ENCODE measurements around the gene GPR17. TPM values are rescaled to one million over a fixed set of nuclear protein-coding genes. Genes with fewer than 3 reads are reported as not detected.
A peak's percentile ranks its signal among the peaks of the same experiment; 100 is the strongest.

GPR17 gene
- total and polyA plus RNA-seq, 9 of the 15 experiments (the other 6 are each of a cell fraction or from before 2014, with no cell fraction given): not detected

DNA sequence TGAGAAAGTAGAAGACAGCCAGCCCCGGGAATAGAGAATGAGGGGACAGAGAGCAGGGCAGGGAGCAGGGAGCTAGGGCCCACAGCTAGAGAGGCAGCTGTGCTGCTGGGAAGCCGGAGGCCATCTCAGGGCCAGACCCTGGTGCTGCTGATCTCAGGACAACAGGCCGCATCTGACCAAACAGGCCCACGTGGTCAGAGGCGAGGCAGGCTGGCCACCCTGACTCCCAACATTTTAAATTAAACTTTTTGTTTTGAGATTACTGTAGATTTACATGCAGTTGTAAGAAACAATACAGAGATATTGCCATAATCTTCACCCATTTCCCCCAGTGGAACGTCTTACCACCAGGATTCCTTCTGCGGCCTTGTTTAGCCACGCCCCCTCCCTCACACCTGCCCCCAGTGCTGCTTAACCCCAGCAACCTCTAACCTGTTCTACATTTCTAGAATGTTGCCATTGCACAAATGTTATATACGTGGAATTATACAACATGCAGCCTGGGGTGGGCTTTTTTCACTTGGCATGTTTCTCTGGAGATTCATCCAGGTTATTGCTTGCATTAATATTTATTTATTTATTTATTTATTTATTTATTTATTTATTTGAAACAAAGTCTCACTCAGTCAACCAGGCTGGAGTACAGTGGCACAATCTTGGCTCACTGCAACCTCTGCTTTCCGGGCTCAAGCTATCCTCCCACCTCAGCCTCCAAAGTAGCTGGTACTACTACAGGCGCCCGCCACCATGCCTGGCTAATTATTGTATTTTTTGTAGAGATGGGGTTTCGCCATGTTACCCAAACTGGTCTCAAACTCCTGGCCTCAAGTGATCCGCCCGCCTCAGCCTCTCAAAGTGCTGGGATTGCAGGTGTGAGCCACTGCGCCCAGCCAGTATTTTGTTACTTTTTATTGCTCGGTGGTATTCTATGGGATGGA, 48.6 kb upstream of the GPR17 start:
- no peaks in the 10 kb centered on the region for H3K9me1 ChIP-seq (ENCODE audit: control insufficient read depth, insufficient read depth, low read length)
- H3K27me3 ChIP-seq (ENCODE audit: control insufficient read depth in 2 of 2, insufficient read depth in 2 of 2, low read length in 2 of 2): peaks cover 0 to 18% of the 10 kb centered on the region in 2 experiments; a peak in 3 of 5 replicates
- ATAC-seq (no peak), FAIRE-seq (no peak), DNase-seq (ENCODE audit: extremely low read depth in 1 of 4, low spot score in 3 of 4) (no peak)
- no peak overlapping the region for H3K9ac ChIP-seq (ENCODE audit: insufficient read depth in 1 of 2, low read depth in 2 of 2, low read length in 2 of 2)
- H2AFZ ChIP-seq (ENCODE audit: low read depth, low read length): no peak overlapping the region; the same call in 1 of the 2 replicates
- in situ Hi-C loops (cut with MboI): no loop called here
- H3K9me3 ChIP-seq (replicated peaks; ENCODE audit: control insufficient read depth, insufficient read depth, low read depth, low read length): no peaks in the 10 kb centered on the region
- H4K20me1 ChIP-seq (replicated peaks; ENCODE audit: control insufficient read depth, insufficient read depth, low read length): no peaks in the 10 kb centered on the region
- TF ChIP-seq POU5F1 (IDR thresholded peaks at IDR 0.05; ENCODE audit: borderline replicate concordance, low read depth, low read length, partially characterized antibody) (no peak), ZFX (CRISPR knock-in tag; IDR thresholded peaks at IDR 0.05) (peak; percentile 15; the same call in 1 of the 2 replicates)
- no peak overlapping the region for H3K27ac ChIP-seq (ENCODE audit: extremely low read depth, low read depth, low read length)
- H3K4me3 ChIP-seq: no peak overlapping the region
- no peaks in the 10 kb centered on the region for H3K36me3 ChIP-seq (ENCODE audit: control insufficient read depth, insufficient read depth, low read length)
- 50% methylated on average over 17 of the region's 17 CpGs for WGBS (ENCODE audit: insufficient coverage, low coverage, missing lambda C conversion rate)
- no peaks in the 10 kb centered on the region for H3K79me2 ChIP-seq (ENCODE audit: control insufficient read depth, insufficient read depth, low read length)
- ChIA-PET POLR2A (interaction anchor here (0.7 kb wide), 1 partner anchor 19 kb away, joined by 3 read pairs; no protein-coding TSS in a partner anchor), CTCF (ENCODE audit: low intra/inter-chr PET ratio) (no interaction called here)
- peaks cover 0 to 13% of the 10 kb centered on the region in 2 experiments; a peak in 1 of 5 replicates for H3K4me1 ChIP-seq (replicated peaks in 1 of 2; ENCODE audit: control insufficient read depth in 2 of 2, insufficient read depth in 2 of 2, low read length in 2 of 2)
- intact Hi-C loops (cut with micrococcal nuclease): no loop called here
- no TSS peak for BruUV-seq (replicated peaks)
- no peak overlapping the region for H3K4me2 ChIP-seq (ENCODE audit: insufficient read depth, low read length)

DNA sequence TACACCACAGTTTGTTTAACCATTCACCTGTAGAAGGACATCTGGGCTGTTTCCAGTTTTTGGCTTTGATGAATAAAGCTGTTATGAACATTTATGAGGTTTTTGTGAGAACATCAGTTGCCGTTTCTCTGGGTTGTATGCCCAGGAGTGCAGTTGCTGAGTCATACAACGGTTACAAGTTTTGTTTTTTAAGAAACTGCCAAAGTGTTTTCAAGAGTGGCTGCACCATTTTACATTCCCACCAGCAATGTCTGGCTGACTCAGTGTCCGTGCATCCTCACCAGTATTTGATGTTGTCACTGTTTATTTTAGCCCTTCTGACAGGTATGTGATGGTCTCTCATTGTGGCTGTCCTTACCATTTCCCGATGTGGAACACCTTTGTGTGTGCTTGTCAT, 48.0 kb upstream of the GPR17 start:
- no peaks in the 10 kb centered on the region for H3K9me1 ChIP-seq (ENCODE audit: control insufficient read depth, insufficient read depth, low read length)
- no peaks in the 10 kb centered on the region for H4K20me1 ChIP-seq (replicated peaks; ENCODE audit: control insufficient read depth, insufficient read depth, low read length)
- H3K9ac ChIP-seq (ENCODE audit: insufficient read depth in 1 of 2, low read depth in 2 of 2, low read length in 2 of 2): no peak overlapping the region
- ChIA-PET POLR2A (interaction anchor here (0.7 kb wide), 1 partner anchor 20 kb away, joined by 3 read pairs; no protein-coding TSS in a partner anchor), CTCF (ENCODE audit: low intra/inter-chr PET ratio) (no interaction called here)
- WGBS (ENCODE audit: insufficient coverage, low coverage, missing lambda C conversion rate): 8% methylated on average over 4 of the region's 4 CpGs
- no peak overlapping the region for H3K4me3 ChIP-seq
- no peak overlapping the region for H3K27ac ChIP-seq (ENCODE audit: extremely low read depth, low read depth, low read length)
- no peak for FAIRE-seq
- no peaks in the 10 kb centered on the region for H3K79me2 ChIP-seq (ENCODE audit: control insufficient read depth, insufficient read depth, low read length)
- no TSS peak for BruUV-seq (replicated peaks)
- H3K9me3 ChIP-seq (replicated peaks; ENCODE audit: control insufficient read depth, insufficient read depth, low read depth, low read length): no peaks in the 10 kb centered on the region
- in situ Hi-C loops (cut with MboI) (no loop called here), intact Hi-C loops (cut with micrococcal nuclease) (no loop called here)
- peaks cover 2 to 14% of the 10 kb centered on the region in 2 experiments; a peak in 3 of 5 replicates for H3K27me3 ChIP-seq (ENCODE audit: control insufficient read depth in 2 of 2, insufficient read depth in 2 of 2, low read length in 2 of 2)
- no peak for TF ChIP-seq ZNF77 (CRISPR knock-in tag; IDR thresholded peaks at IDR 0.05)
- TF ChIP-seq ELF2 (CRISPR knock-in tag; IDR thresholded peaks at IDR 0.05): no peak
- TF ChIP-seq ZNF316 (IDR thresholded peaks at IDR 0.05): peak; percentile 57
- no peak for TF ChIP-seq SMC3 (conservative IDR thresholded peaks at IDR 0.05; ENCODE audit: insufficient read depth, low read depth, low read length)
- TF ChIP-seq, protein P1, sequence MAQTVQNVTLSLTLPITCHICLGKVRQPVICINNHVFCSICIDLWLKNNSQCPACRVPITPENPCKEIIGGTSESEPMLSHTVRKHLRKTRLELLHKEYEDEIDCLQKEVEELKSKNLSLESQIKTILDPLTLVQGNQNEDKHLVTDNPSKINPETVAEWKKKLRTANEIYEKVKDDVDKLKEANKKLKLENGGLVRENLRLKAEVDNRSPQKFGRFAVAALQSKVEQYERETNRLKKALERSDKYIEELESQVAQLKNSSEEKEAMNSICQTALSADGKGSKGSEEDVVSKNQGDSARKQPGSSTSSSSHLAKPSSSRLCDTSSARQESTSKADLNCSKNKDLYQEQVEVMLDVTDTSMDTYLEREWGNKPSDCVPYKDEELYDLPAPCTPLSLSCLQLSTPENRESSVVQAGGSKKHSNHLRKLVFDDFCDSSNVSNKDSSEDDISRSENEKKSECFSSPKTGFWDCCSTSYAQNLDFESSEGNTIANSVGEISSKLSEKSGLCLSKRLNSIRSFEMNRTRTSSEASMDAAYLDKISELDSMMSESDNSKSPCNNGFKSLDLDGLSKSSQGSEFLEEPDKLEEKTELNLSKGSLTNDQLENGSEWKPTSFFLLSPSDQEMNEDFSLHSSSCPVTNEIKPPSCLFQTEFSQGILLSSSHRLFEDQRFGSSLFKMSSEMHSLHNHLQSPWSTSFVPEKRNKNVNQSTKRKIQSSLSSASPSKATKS (CRISPR knock-in tag; IDR thresholded peaks at IDR 0.05): no peak
- peak; percentile 50; the same call in 1 of the 2 replicates for TF ChIP-seq NFE2 (IDR thresholded peaks at IDR 0.05; ENCODE audit: low read depth)
- H2AFZ ChIP-seq (ENCODE audit: low read depth, low read length): peak overlapping the region; percentile 18; the same call in 1 of the 2 replicates
- H3K36me3 ChIP-seq (ENCODE audit: control insufficient read depth, insufficient read depth, low read length): no peaks in the 10 kb centered on the region
- no peak overlapping the region for H3K4me2 ChIP-seq (ENCODE audit: insufficient read depth, low read length)
- peaks cover 0 to 8% of the 10 kb centered on the region in 2 experiments; a peak in 1 of 5 replicates for H3K4me1 ChIP-seq (replicated peaks in 1 of 2; ENCODE audit: control insufficient read depth in 2 of 2, insufficient read depth in 2 of 2, low read length in 2 of 2)
- no peak for ATAC-seq
- no peak for DNase-seq (ENCODE audit: extremely low read depth in 1 of 4, low spot score in 3 of 4)

All from K562 (cell line).